WTC11 (cell line): ENCODE measurements around the gene POMT1. TPM values are rescaled to one million over a fixed set of nuclear protein-coding genes. Genes with fewer than 3 reads are reported as not detected.

Source experiments
- ATAC-seq: fragments of 200-7000 bp; cut with Tn5 transposase; 2 replicates; pipeline ENCODE4 v1.10.0; 2021; ENCODE audit warnings: mild to moderate bottlenecking, moderate library complexity
- CTCF ChIA-PET: fragments of 300-600 bp; sonication (Branson Sonifier 250); formaldehyde crosslinking; loops from one replicate; lab custom pipeline; 2021; ENCODE audit warnings: antibody characterized with exemption; lab: Charles Lee
- POLR2A ChIA-PET: fragments of 350-600 bp; sonication (Branson Sonifier 250); formaldehyde crosslinking; loops from one replicate; lab custom pipeline; 2021; ENCODE audit warnings: antibody characterized with exemption; lab: Charles Lee
- DNase-seq: peaks from one replicate; pipeline ENCODE4 v3.0.0; 2021; ENCODE audit warnings: low spot score
- H3K27ac Mint-ChIP-seq: 2 replicates; pipeline ENCODE4 v1.8.0; 2021; ENCODE audit warnings: mixed read lengths
- H3K27me3 Mint-ChIP-seq: 2 replicates; pipeline ENCODE4 v1.8.0; 2021; ENCODE audit warnings: low read depth, mild to moderate bottlenecking, moderate library complexity, mixed read lengths
- H3K36me3 Mint-ChIP-seq: 2 replicates; pipeline ENCODE4 v1.8.0; 2021; ENCODE audit warnings: mixed read lengths
- H3K4me1 Mint-ChIP-seq: 2 replicates; pipeline ENCODE4 v1.8.0; 2022; ENCODE audit warnings: mixed read lengths
- H3K4me3 Mint-ChIP-seq: 2 replicates; pipeline ENCODE4 v1.8.0; 2021; ENCODE audit warnings: mild to moderate bottlenecking, moderate library complexity, mixed read lengths
- H3K9me3 Mint-ChIP-seq: 2 replicates; pipeline ENCODE4 v1.8.0; 2021; ENCODE audit warnings: mixed read lengths
- ATF6 ChIP-seq: sonication (generic); formaldehyde crosslinking; IDR thresholded peaks from 2 replicates; pipeline ENCODE4 v1.8.1; 2023; ENCODE audit warnings: mild to moderate bottlenecking, missing genetic modification reagents
- CBFB ChIP-seq: sonication (generic); formaldehyde crosslinking; IDR thresholded peaks from 2 replicates; pipeline ENCODE4 v1.8.1; 2022; ENCODE audit warnings: mild to moderate bottlenecking, low read depth, missing genetic modification reagents
- E2F1 ChIP-seq: sonication (generic); formaldehyde crosslinking; IDR thresholded peaks from 2 replicates; pipeline ENCODE4 v1.8.0; 2022; ENCODE audit warnings: mild to moderate bottlenecking, missing genetic modification reagents
- ETV6 ChIP-seq: sonication (generic); formaldehyde crosslinking; IDR thresholded peaks from 2 replicates; pipeline ENCODE4 v1.8.1; 2022; ENCODE audit warnings: mild to moderate bottlenecking, missing genetic modification reagents
- FOXK1 ChIP-seq: sonication (generic); formaldehyde crosslinking; IDR thresholded peaks from 2 replicates; pipeline ENCODE4 v1.8.0; 2022; ENCODE audit warnings: mild to moderate bottlenecking, moderate library complexity, missing genetic modification reagents
- JAZF1 ChIP-seq: fragments of 250-450 bp; sonication (Bioruptor Pico); IDR thresholded peaks from 2 replicates; pipeline ENCODE4 v1.9.0; 2021; ENCODE audit warnings: moderate library complexity, mild to moderate bottlenecking, inconsistent platforms
- NFYB ChIP-seq: sonication (generic); formaldehyde crosslinking; conservative IDR thresholded peaks from 2 replicates; pipeline ENCODE4 v1.8.0; 2022; ENCODE audit warnings: low read depth, missing genetic modification reagents
- NR2C2 ChIP-seq: sonication (generic); formaldehyde crosslinking; IDR thresholded peaks from 2 replicates; pipeline ENCODE4 v1.8.0; 2022; ENCODE audit warnings: mild to moderate bottlenecking, missing genetic modification reagents
- NR3C1 ChIP-seq: sonication (generic); formaldehyde crosslinking; conservative IDR thresholded peaks from 2 replicates; pipeline ENCODE4 v1.8.1; 2023; ENCODE audit warnings: low read depth, mild to moderate bottlenecking, missing genetic modification reagents
- PRRX2 ChIP-seq: fragments of 250-450 bp; sonication (Bioruptor Pico); IDR thresholded peaks from 2 replicates; pipeline ENCODE4 v1.8.0; 2021; ENCODE audit warnings: mild to moderate bottlenecking
- RELA ChIP-seq: sonication (generic); formaldehyde crosslinking; IDR thresholded peaks from 2 replicates; pipeline ENCODE4 v1.8.1; 2022; ENCODE audit warnings: missing genetic modification reagents, mild to moderate bottlenecking, borderline replicate concordance
- ZNF232 ChIP-seq: sonication (generic); formaldehyde crosslinking; IDR thresholded peaks from 2 replicates; pipeline ENCODE4 v1.8.0; 2022; ENCODE audit warnings: mild to moderate bottlenecking, missing genetic modification reagents
- ZNF263 ChIP-seq: sonication (generic); formaldehyde crosslinking; IDR thresholded peaks from 2 replicates; pipeline ENCODE4 v1.8.1; 2022; ENCODE audit warnings: low read depth, mild to moderate bottlenecking, moderate library complexity, missing genetic modification reagents
- ZNF317 ChIP-seq: sonication (generic); formaldehyde crosslinking; IDR thresholded peaks from 2 replicates; pipeline ENCODE4 v1.8.1; 2023; ENCODE audit warnings: low read depth, mild to moderate bottlenecking, moderate library complexity, missing genetic modification reagents, borderline replicate concordance
- ZNF423 ChIP-seq: fragments of 250-450 bp; sonication (Bioruptor Pico); IDR thresholded peaks from 2 replicates; pipeline ENCODE4 v2.1.2; 2022; ENCODE audit warnings: mild to moderate bottlenecking, moderate library complexity
- total RNA-seq: library from RNA; stranded (reverse); gene quantifications from 3 replicates; pipeline ENCODE4 v1.2.3, GENCODE V29; 2021
- TF ChIP-seq, protein P1 (sequence below): sonication (generic); formaldehyde crosslinking; IDR thresholded peaks from 2 replicates; pipeline ENCODE4 v1.8.0; 2023; ENCODE audit warnings: missing genetic modification reagents
- TF ChIP-seq, protein P2 (sequence below): fragments of 250-450 bp; sonication (Bioruptor Pico); IDR thresholded peaks from 2 replicates; pipeline ENCODE4 v1.9.0; 2021; ENCODE audit warnings: mild to moderate bottlenecking
- TF ChIP-seq, protein P3 (sequence below): sonication (generic); formaldehyde crosslinking; IDR thresholded peaks from 2 replicates; pipeline ENCODE4 v1.8.1; 2022; ENCODE audit warnings: low read depth, missing genetic modification reagents, borderline replicate concordance

Gene POMT1
- total RNA-seq, 1 experiment from 2014 or later: 36.2 TPM

GRCh38 chr9:131529597-131530545, 27.2 kb downstream of the POMT1 start:
- peaks cover 34% of the 10 kb centered on the region for H3K36me3 Mint-ChIP-seq
- TF ChIP-seq ZNF232 (CRISPR knock-in tag) (no peak), ZNF263 (CRISPR knock-in tag) (no peak), JAZF1 (CRISPR knock-in tag) (no peak), ZNF423 (CRISPR knock-in tag) (no peak), ETV6 (CRISPR knock-in tag) (no peak), CBFB (CRISPR knock-in tag) (no peak), NR3C1 (CRISPR knock-in tag) (no peak), E2F1 (CRISPR knock-in tag) (no peak), ZNF317 (CRISPR knock-in tag) (no peak), ATF6 (CRISPR knock-in tag) (no peak), RELA (CRISPR knock-in tag) (no peak), PRRX2 (CRISPR knock-in tag) (no peak), NR2C2 (CRISPR knock-in tag) (no peak)
- TF ChIP-seq, protein P1, sequence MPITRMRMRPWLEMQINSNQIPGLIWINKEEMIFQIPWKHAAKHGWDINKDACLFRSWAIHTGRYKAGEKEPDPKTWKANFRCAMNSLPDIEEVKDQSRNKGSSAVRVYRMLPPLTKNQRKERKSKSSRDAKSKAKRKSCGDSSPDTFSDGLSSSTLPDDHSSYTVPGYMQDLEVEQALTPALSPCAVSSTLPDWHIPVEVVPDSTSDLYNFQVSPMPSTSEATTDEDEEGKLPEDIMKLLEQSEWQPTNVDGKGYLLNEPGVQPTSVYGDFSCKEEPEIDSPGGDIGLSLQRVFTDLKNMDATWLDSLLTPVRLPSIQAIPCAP (CRISPR knock-in tag): no peak
- TF ChIP-seq, protein P2, sequence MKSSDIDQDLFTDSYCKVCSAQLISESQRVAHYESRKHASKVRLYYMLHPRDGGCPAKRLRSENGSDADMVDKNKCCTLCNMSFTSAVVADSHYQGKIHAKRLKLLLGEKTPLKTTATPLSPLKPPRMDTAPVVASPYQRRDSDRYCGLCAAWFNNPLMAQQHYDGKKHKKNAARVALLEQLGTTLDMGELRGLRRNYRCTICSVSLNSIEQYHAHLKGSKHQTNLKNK (CRISPR knock-in tag): no peak
- TF ChIP-seq, protein P3, sequence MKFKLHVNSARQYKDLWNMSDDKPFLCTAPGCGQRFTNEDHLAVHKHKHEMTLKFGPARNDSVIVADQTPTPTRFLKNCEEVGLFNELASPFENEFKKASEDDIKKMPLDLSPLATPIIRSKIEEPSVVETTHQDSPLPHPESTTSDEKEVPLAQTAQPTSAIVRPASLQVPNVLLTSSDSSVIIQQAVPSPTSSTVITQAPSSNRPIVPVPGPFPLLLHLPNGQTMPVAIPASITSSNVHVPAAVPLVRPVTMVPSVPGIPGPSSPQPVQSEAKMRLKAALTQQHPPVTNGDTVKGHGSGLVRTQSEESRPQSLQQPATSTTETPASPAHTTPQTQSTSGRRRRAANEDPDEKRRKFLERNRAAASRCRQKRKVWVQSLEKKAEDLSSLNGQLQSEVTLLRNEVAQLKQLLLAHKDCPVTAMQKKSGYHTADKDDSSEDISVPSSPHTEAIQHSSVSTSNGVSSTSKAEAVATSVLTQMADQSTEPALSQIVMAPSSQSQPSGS (CRISPR knock-in tag): no peak
- no peak overlapping the region for H3K27ac Mint-ChIP-seq
- peaks cover 3% of the 10 kb centered on the region for H3K27me3 Mint-ChIP-seq
- ChIA-PET POLR2A (no interaction called here), CTCF (interaction anchor here (0.6 to 0.9 kb wide), 2 partner anchors 26 to 180 kb away, joined by 3 read pairs; no protein-coding TSS in a partner anchor)
- DNase-seq: no peak
- no peak for ATAC-seq
- H3K4me3 Mint-ChIP-seq: peak overlapping the region; percentile 80
- no peaks in the 10 kb centered on the region for H3K9me3 Mint-ChIP-seq
- peaks cover 6% of the 10 kb centered on the region; the same call in 1 of the 2 replicates for H3K4me1 Mint-ChIP-seq

GRCh38 chr9:131530546-131530919, 27.8 kb downstream of the POMT1 start:
- ATAC-seq (peak; percentile 8), DNase-seq (peak; percentile 58)
- peaks cover 31% of the 10 kb centered on the region for H3K36me3 Mint-ChIP-seq
- H3K27ac Mint-ChIP-seq: no peak overlapping the region
- 0 out of 2 replicates have a peak, but pooled peaks have one; percentile 8 for TF ChIP-seq NFYB (CRISPR knock-in tag)
- TF ChIP-seq FOXK1 (CRISPR knock-in tag): no peak
- peak overlapping the region; percentile 80 for H3K4me3 Mint-ChIP-seq
- H3K4me1 Mint-ChIP-seq: peaks cover 6% of the 10 kb centered on the region; the same call in 1 of the 2 replicates
- no peaks in the 10 kb centered on the region for H3K9me3 Mint-ChIP-seq
- H3K27me3 Mint-ChIP-seq: peaks cover 6% of the 10 kb centered on the region
- ChIA-PET CTCF (interaction anchor here (0.9 kb wide), 1 partner anchor 181 kb away, joined by 3 read pairs; no protein-coding TSS in a partner anchor), POLR2A (no interaction called here)
